Lower leg skin (tissue), 4 donors: ENCODE results near the gene GNAI2. TPM values are rescaled to one million over a fixed set of nuclear protein-coding genes. Genes with fewer than 3 reads are reported as not detected.
"Not testable (repeated sequence)": the region's sequence is repeated elsewhere in the genome, so short reads cannot be mapped to it uniquely, and the experiment has no call there.

Experiments used
- DNase-seq, 2 donors: peaks; one replicate each; pipeline ENCODE4 v3.0.0-alpha.2; 2019; ENCODE audit warnings: low spot score in 2 of 2
- H3K4me3 ChIP-seq: fragments of 200-600 bp; sonication (generic); 2 replicates; pipeline ENCODE4 v1.5.1; 2017; ENCODE audit warnings: mild to moderate bottlenecking, low read depth; ENCODE audit not compliant: poor library complexity, severe bottlenecking
- CTCF ChIP-seq, 3 donors: fragments of 450-650 bp; IDR thresholded peaks; one replicate each; pipeline ENCODE4 v1.5.1; 2016; ENCODE audit warnings: antibody characterized with exemption in 3 of 3, mild to moderate bottlenecking in 3 of 3, moderate library complexity in 2 of 3
- POLR2A ChIP-seq, 2 donors: fragments of 450-650 bp; IDR thresholded peaks; one replicate each; pipeline ENCODE4 v1.6.1; 2016 to 2017; ENCODE audit warnings: antibody characterized with exemption in 2 of 2, mild to moderate bottlenecking in 1 of 2, moderate library complexity in 1 of 2
- WGBS, 2 donors: methylation state at CpG; one replicate each; pipeline ENCODE4 v1.1.5; 2018; 5-methylcytosine and 5-hydroxymethylcytosine counted together
- intact Hi-C: fragments of 100-400 bp; cut with DNase I; formaldehyde crosslinking; loops from one replicate; pipeline ENCODE4 v1.15.0; 2023; ENCODE audit warnings: low total_unique reads
- total RNA-seq, 4 donors: library from RNA; depleted of rRNA; stranded (reverse); fragments of >200 nt; gene quantifications; one replicate each; pipeline ENCODE4 v1.1.0, GENCODE V29; 2016

GNAI2 gene
- total RNA-seq, 4 donors from 2014 or later, result 56.5 to 123 (median 74.8) TPM

GRCh38 chr3:50278123-50278879 lies 42.3 kb downstream of the GNAI2 start:
- H3K4me3 ChIP-seq, result no peak overlapping the region
- no peak for TF ChIP-seq CTCF (IDR thresholded peaks at IDR 0.05)
- no peak for TF ChIP-seq POLR2A (IDR thresholded peaks at IDR 0.05)
- DNase-seq, result no peak
- 73 to 88% methylated on average over 4 of the region's 4 CpGs for WGBS, 2 donors
- intact Hi-C loops, result loop anchor here (10.0 kb wide), 1 partner anchor 154 kb away; no protein-coding TSS in a partner anchor

GRCh38 chr3:50278880-50279224 lies 42.8 kb downstream of the GNAI2 start, which contains the start of gene LSMEM2:
LSMEM2 (plus strand) TSS chr3:50279087; CDS start chr3:50279114, 27 bp downstream.
- intact Hi-C loops, result loop anchor here (10.0 kb wide), 1 partner anchor 154 kb away; no protein-coding TSS in a partner anchor
- TF ChIP-seq POLR2A (IDR thresholded peaks at IDR 0.05) (no peak), CTCF (IDR thresholded peaks at IDR 0.05) (no peak)
- 53 to 69% methylated on average over 2 of the region's 2 CpGs for WGBS, 2 donors
- DNase-seq, result no peak
- no peak within 1 kb of the TSS for H3K4me3 ChIP-seq

- H3K4me3 ChIP-seq, result no peak overlapping the region
- intact Hi-C loops, result loop anchor here (10.0 kb wide), 1 partner anchor 155 kb away; no protein-coding TSS in a partner anchor
- TF ChIP-seq CTCF (IDR thresholded peaks at IDR 0.05), result no peak
- no peak for TF ChIP-seq POLR2A (IDR thresholded peaks at IDR 0.05)
- DNase-seq, result no peak
- 88 to 91% methylated on average over 8 of the region's 8 CpGs for WGBS, 2 donors
Measured at GRCh38 chr3:50279255-50280016, 43.4 kb downstream of the GNAI2 start.

GRCh38 chr3:50284121-50284520 lies 48.1 kb downstream of the GNAI2 start:
- DNase-seq, intact Hi-C loops, H3K4me3 ChIP-seq: not testable (repeated sequence)
- 79 to 80% methylated on average over 6 of the region's 6 CpGs for WGBS, 2 donors

- no peak overlapping the region for H3K4me3 ChIP-seq
- intact Hi-C loops, result no loop called here
- no peak for TF ChIP-seq POLR2A (IDR thresholded peaks at IDR 0.05)
- TF ChIP-seq CTCF (IDR thresholded peaks at IDR 0.05), result no peak
- DNase-seq, result no peak
- 80 to 82% methylated on average over 24 to 26 of the region's 28 CpGs for WGBS, 2 donors
Measured at GRCh38 chr3:50286322-50287227, 50.6 kb downstream of the GNAI2 start.
